ENCODE measurements around the gene CREBRF. TPM values are rescaled to one million over a fixed set of nuclear protein-coding genes. Genes with fewer than 3 reads are reported as not detected.
A peak's percentile ranks its signal among the peaks of the same experiment; 100 is the strongest.

The CREBRF gene
- total and polyA plus RNA-seq, 2 of the 8 experiments (the other 6 are each of a cell fraction or from before 2014, with no cell fraction given), result 1.2 to 4.7 TPM

- peak; percentile 65 for TF ChIP-seq E2F6 (IDR thresholded peaks at IDR 0.05)
- no peak for TF ChIP-seq NRF1 (IDR thresholded peaks at IDR 0.05; ENCODE audit: low read depth, low read length)
- TF ChIP-seq JUN (IDR thresholded peaks at IDR 0.05; ENCODE audit: low read depth, low read length), result no peak
- no peak for TF ChIP-seq CBX8 (IDR thresholded peaks at IDR 0.05; ENCODE audit: borderline replicate concordance, low read depth, low read length)
- peak; percentile 91 for TF ChIP-seq MAX (IDR thresholded peaks at IDR 0.05)
- peak; percentile 83 for TF ChIP-seq CREB1 (IDR thresholded peaks at IDR 0.05)
- no peak for TF ChIP-seq POU5F1 (IDR thresholded peaks at IDR 0.05; ENCODE audit: low read depth, low read length)
- TF ChIP-seq JUND (IDR thresholded peaks at IDR 0.05; ENCODE audit: low read length), result 0 out of 2 replicates have a peak, but pooled peaks have one; percentile 51
- TF ChIP-seq MAFK (IDR thresholded peaks at IDR 0.05; ENCODE audit: low read depth, low read length), result no peak
- peak; percentile 83 for TF ChIP-seq KDM5A (IDR thresholded peaks at IDR 0.05; ENCODE audit: low read length)
These were observed 88.3 kb downstream of the CREBRF start, which contains the start of gene BNIP1 (continued) for GRCh38 chr5:173144200-173145176.

Measured in H1 (cell line).